Upper lobe of left lung (tissue), 4 donors: ENCODE data around the gene DYRK1A.

Experiments used
- EP300 ChIP-seq, 4 donors: sonication (generic); formaldehyde crosslinking; IDR thresholded peaks; one replicate each; pipeline ENCODE4 v1.5.1; 2017; ENCODE audit warnings: antibody characterized with exemption in 4 of 4, control low read depth in 2 of 4
- POLR2AphosphoS5 ChIP-seq, 2 donors: sonication (generic); formaldehyde crosslinking; IDR thresholded peaks; one replicate each; pipeline ENCODE4 v1.5.1; 2017; ENCODE audit warnings: antibody characterized with exemption in 2 of 2
- TF ChIP-seq, protein P1 (sequence below), 6 experiments: fragments of 450-650 bp in 4 of 6; fragments of 200-600 bp in 2 of 6; sonication (generic) in 2 of 6; IDR thresholded peaks; one replicate each; pipeline ENCODE4 v1.5.1; 2016 to 2019; ENCODE audit warnings: antibody characterized with exemption in 6 of 6

DNA sequence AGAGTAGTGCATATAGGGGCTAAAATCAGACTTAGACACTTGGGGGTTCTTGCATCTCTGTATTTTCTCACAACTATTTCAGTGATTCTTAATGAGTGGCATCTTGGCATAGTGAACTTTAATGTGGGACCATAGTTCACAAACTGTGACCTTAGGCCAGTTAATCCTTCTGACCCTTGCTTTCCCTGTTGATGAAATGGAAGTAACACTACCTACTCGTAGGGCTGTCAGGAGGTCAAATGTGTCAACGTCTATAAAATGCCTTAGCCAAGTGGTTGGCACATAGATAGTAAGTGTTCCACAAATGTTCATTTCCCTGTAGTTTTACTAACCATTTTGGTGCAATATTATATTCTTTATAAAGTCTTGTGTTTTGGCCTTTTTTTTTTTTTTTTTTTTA lies 49.4 kb downstream of the DYRK1A start:
- TF ChIP-seq, protein P1, sequence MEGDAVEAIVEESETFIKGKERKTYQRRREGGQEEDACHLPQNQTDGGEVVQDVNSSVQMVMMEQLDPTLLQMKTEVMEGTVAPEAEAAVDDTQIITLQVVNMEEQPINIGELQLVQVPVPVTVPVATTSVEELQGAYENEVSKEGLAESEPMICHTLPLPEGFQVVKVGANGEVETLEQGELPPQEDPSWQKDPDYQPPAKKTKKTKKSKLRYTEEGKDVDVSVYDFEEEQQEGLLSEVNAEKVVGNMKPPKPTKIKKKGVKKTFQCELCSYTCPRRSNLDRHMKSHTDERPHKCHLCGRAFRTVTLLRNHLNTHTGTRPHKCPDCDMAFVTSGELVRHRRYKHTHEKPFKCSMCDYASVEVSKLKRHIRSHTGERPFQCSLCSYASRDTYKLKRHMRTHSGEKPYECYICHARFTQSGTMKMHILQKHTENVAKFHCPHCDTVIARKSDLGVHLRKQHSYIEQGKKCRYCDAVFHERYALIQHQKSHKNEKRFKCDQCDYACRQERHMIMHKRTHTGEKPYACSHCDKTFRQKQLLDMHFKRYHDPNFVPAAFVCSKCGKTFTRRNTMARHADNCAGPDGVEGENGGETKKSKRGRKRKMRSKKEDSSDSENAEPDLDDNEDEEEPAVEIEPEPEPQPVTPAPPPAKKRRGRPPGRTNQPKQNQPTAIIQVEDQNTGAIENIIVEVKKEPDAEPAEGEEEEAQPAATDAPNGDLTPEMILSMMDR (IDR thresholded peaks at IDR 0.05) = no peak
- TF ChIP-seq POLR2AphosphoS5 (IDR thresholded peaks at IDR 0.05) (no peak), EP300 (IDR thresholded peaks at IDR 0.05) (no peak)
